Measurements from ENCODE around the gene INIP.
"Not testable (repeated sequence)": the region's sequence is repeated elsewhere in the genome, so short reads cannot be mapped to it uniquely, and the experiment has no call there.

The INIP gene

GRCh38 chr9:112705768-112706427, 12.0 kb downstream of the INIP start:
- no peaks in the 10 kb centered on the region for H3K9me3 ChIP-seq (ENCODE audit: control insufficient read depth in 2 of 2, low read length in 2 of 2)
- H3K9ac ChIP-seq (ENCODE audit: low read length in 2 of 2): no peak overlapping the region
- no peaks in the 10 kb centered on the region for H3K4me1 ChIP-seq (ENCODE audit: control insufficient read depth, insufficient read depth, low read length)
- H3K4me3 ChIP-seq (ENCODE audit: low read length in 2 of 2): no peak overlapping the region
- H3K27me3 ChIP-seq (ENCODE audit: control insufficient read depth in 1 of 2, insufficient read depth in 2 of 2, low read length in 2 of 2): no peaks in the 10 kb centered on the region
- peaks cover 0 to 3% of the 10 kb centered on the region in 2 donors for H3K36me3 ChIP-seq (ENCODE audit: control insufficient read depth in 2 of 2, insufficient read depth in 2 of 2, low read length in 2 of 2)
- H3K27ac ChIP-seq (ENCODE audit: low read length): no peak overlapping the region

- Histone ChIP-seq H3K27ac (ENCODE audit: low read length) (no peak overlapping the region), H3K36me3 (ENCODE audit: control insufficient read depth in 2 of 2, insufficient read depth in 2 of 2, low read length in 2 of 2) (no peaks in the 10 kb centered on the region), H3K27me3 (ENCODE audit: control insufficient read depth in 1 of 2, insufficient read depth in 2 of 2, low read length in 2 of 2) (no peaks in the 10 kb centered on the region), H3K4me1 (ENCODE audit: control insufficient read depth, insufficient read depth, low read length) (no peaks in the 10 kb centered on the region), H3K9me3 (ENCODE audit: control insufficient read depth in 2 of 2, low read length in 2 of 2) (no peaks in the 10 kb centered on the region), H3K4me3 (ENCODE audit: low read length in 2 of 2) (no peak overlapping the region), H3K9ac (ENCODE audit: low read length in 2 of 2) (no peak overlapping the region)
Measured at GRCh38 chr9:112703304-112703703, 14.6 kb downstream of the INIP start.

GRCh38 chr9:112700085-112700484, 17.8 kb downstream of the INIP start:
- no peak overlapping the region for H3K9ac ChIP-seq (ENCODE audit: low read length in 2 of 2)
- H3K9me3 ChIP-seq (ENCODE audit: control insufficient read depth in 2 of 2, low read length in 2 of 2): no peaks in the 10 kb centered on the region
- peaks cover 0 to 6% of the 10 kb centered on the region in 2 donors for H3K36me3 ChIP-seq (ENCODE audit: control insufficient read depth in 2 of 2, insufficient read depth in 2 of 2, low read length in 2 of 2)
- H3K4me1 ChIP-seq (ENCODE audit: control insufficient read depth, insufficient read depth, low read length): no peaks in the 10 kb centered on the region
- H3K27ac ChIP-seq (ENCODE audit: low read length): no peak overlapping the region
- H3K4me3 ChIP-seq (ENCODE audit: low read length in 2 of 2): no peak overlapping the region
- H3K27me3 ChIP-seq (ENCODE audit: control insufficient read depth in 1 of 2, insufficient read depth in 2 of 2, low read length in 2 of 2): no peaks in the 10 kb centered on the region

GRCh38 chr9:112699230-112699629, 18.7 kb downstream of the INIP start:
- H3K4me3 ChIP-seq (ENCODE audit: low read length in 2 of 2): no peak overlapping the region
- no peaks in the 10 kb centered on the region for H3K27me3 ChIP-seq (ENCODE audit: control insufficient read depth in 1 of 2, insufficient read depth in 2 of 2, low read length in 2 of 2)
- no peak overlapping the region for H3K9ac ChIP-seq (ENCODE audit: low read length in 2 of 2)
- H3K9me3 ChIP-seq (ENCODE audit: control insufficient read depth in 2 of 2, low read length in 2 of 2): no peaks in the 10 kb centered on the region
- H3K4me1 ChIP-seq (ENCODE audit: control insufficient read depth, insufficient read depth, low read length): no peaks in the 10 kb centered on the region
- H3K36me3 ChIP-seq (ENCODE audit: control insufficient read depth in 2 of 2, insufficient read depth in 2 of 2, low read length in 2 of 2): peaks cover 0 to 6% of the 10 kb centered on the region in 2 donors
- H3K27ac ChIP-seq (ENCODE audit: low read length): no peak overlapping the region

GRCh38 chr9:112696461-112696860, 21.5 kb downstream of the INIP start:
- peaks cover 6 to 9% of the 10 kb centered on the region in 2 donors for H3K36me3 ChIP-seq (ENCODE audit: control insufficient read depth in 2 of 2, insufficient read depth in 2 of 2, low read length in 2 of 2)

GRCh38 chr9:112694706-112695555, 23.0 kb downstream of the INIP start:
- Histone ChIP-seq H3K36me3 (ENCODE audit: control insufficient read depth in 2 of 2, insufficient read depth in 2 of 2, low read length in 2 of 2) (peaks cover 13 to 24% of the 10 kb centered on the region in 2 donors), H3K4me3 (ENCODE audit: low read length in 2 of 2) (no peak overlapping the region), H3K4me1 (ENCODE audit: control insufficient read depth, insufficient read depth, low read length) (no peaks in the 10 kb centered on the region), H3K27ac (ENCODE audit: low read length) (no peak overlapping the region), H3K27me3 (ENCODE audit: control insufficient read depth in 1 of 2, insufficient read depth in 2 of 2, low read length in 2 of 2) (no peaks in the 10 kb centered on the region), H3K9ac (ENCODE audit: low read length in 2 of 2) (no peak overlapping the region), H3K9me3 (ENCODE audit: control insufficient read depth in 2 of 2, low read length in 2 of 2) (no peaks in the 10 kb centered on the region)

More at GRCh38 chr9:112696461-112696860, 21.5 kb downstream of the INIP start:
- no peaks in the 10 kb centered on the region for H3K4me1 ChIP-seq (ENCODE audit: control insufficient read depth, insufficient read depth, low read length)
- H3K27ac ChIP-seq (ENCODE audit: low read length): no peak overlapping the region
- H3K27me3 ChIP-seq (ENCODE audit: control insufficient read depth in 1 of 2, insufficient read depth in 2 of 2, low read length in 2 of 2): no peaks in the 10 kb centered on the region
- no peak overlapping the region for H3K4me3 ChIP-seq (ENCODE audit: low read length in 2 of 2)
- H3K9me3 ChIP-seq (ENCODE audit: control insufficient read depth in 2 of 2, low read length in 2 of 2): no peaks in the 10 kb centered on the region
- H3K9ac ChIP-seq (ENCODE audit: low read length in 2 of 2): no peak overlapping the region

- peaks cover 20 to 26% of the 10 kb centered on the region in 2 donors for H3K36me3 ChIP-seq (ENCODE audit: control insufficient read depth in 2 of 2, insufficient read depth in 2 of 2, low read length in 2 of 2)
- H3K4me1 ChIP-seq (ENCODE audit: control insufficient read depth, insufficient read depth, low read length): no peaks in the 10 kb centered on the region
- no peaks in the 10 kb centered on the region for H3K27me3 ChIP-seq (ENCODE audit: control insufficient read depth in 1 of 2, insufficient read depth in 2 of 2, low read length in 2 of 2)
- H3K9me3 ChIP-seq (ENCODE audit: control insufficient read depth in 2 of 2, low read length in 2 of 2): no peaks in the 10 kb centered on the region
- H3K27ac ChIP-seq (ENCODE audit: low read length): no peak overlapping the region
- H3K9ac ChIP-seq (ENCODE audit: low read length in 2 of 2): no peak overlapping the region
- no peak overlapping the region for H3K4me3 ChIP-seq (ENCODE audit: low read length in 2 of 2)
Measured at GRCh38 chr9:112689161-112689740, 28.7 kb downstream of the INIP start.

GRCh38 chr9:112680731-112681402, 37.0 kb downstream of the INIP start:
- H3K27ac ChIP-seq (ENCODE audit: low read length): no peak overlapping the region
- H3K4me1 ChIP-seq (ENCODE audit: control insufficient read depth, insufficient read depth, low read length): no peaks in the 10 kb centered on the region
- H3K4me3 ChIP-seq (ENCODE audit: low read length in 2 of 2): no peak overlapping the region
- H3K36me3 ChIP-seq (ENCODE audit: control insufficient read depth in 2 of 2, insufficient read depth in 2 of 2, low read length in 2 of 2): peaks cover 0 to under 1% of the 10 kb centered on the region in 2 donors
- H3K9ac ChIP-seq (ENCODE audit: low read length in 2 of 2): no peak overlapping the region
- peaks cover 7 to 11% of the 10 kb centered on the region in 2 donors for H3K9me3 ChIP-seq (ENCODE audit: control insufficient read depth in 2 of 2, low read length in 2 of 2)
- no peaks in the 10 kb centered on the region for H3K27me3 ChIP-seq (ENCODE audit: control insufficient read depth in 1 of 2, insufficient read depth in 2 of 2, low read length in 2 of 2)

- Histone ChIP-seq H3K36me3 (ENCODE audit: control insufficient read depth in 2 of 2, insufficient read depth in 2 of 2, low read length in 2 of 2) (no peaks in the 10 kb centered on the region), H3K9me3 (ENCODE audit: control insufficient read depth in 2 of 2, low read length in 2 of 2) (peaks cover 7 to 11% of the 10 kb centered on the region in 2 donors), H3K27ac (ENCODE audit: low read length) (no peak overlapping the region), H3K27me3 (ENCODE audit: control insufficient read depth in 1 of 2, insufficient read depth in 2 of 2, low read length in 2 of 2) (no peaks in the 10 kb centered on the region), H3K4me1 (ENCODE audit: control insufficient read depth, insufficient read depth, low read length) (no peaks in the 10 kb centered on the region), H3K9ac (ENCODE audit: low read length in 2 of 2) (no peak overlapping the region), H3K4me3 (ENCODE audit: low read length in 2 of 2) (no peak overlapping the region)
Measured at GRCh38 chr9:112677040-112677439, 40.9 kb downstream of the INIP start.

GRCh38 chr9:112673221-112673620, 44.7 kb downstream of the INIP start:
- not testable (repeated sequence) for H3K4me3 ChIP-seq (ENCODE audit: low read length in 2 of 2); H3K27ac ChIP-seq (ENCODE audit: low read length); H3K9me3 ChIP-seq (ENCODE audit: control insufficient read depth in 2 of 2, low read length in 2 of 2); H3K36me3 ChIP-seq (ENCODE audit: control insufficient read depth in 2 of 2, insufficient read depth in 2 of 2, low read length in 2 of 2); H3K9ac ChIP-seq (ENCODE audit: low read length in 2 of 2); H3K27me3 ChIP-seq (ENCODE audit: control insufficient read depth in 1 of 2, insufficient read depth in 2 of 2, low read length in 2 of 2); H3K4me1 ChIP-seq (ENCODE audit: control insufficient read depth, insufficient read depth, low read length)
